ENCODE results near the gene CASZ1. TPM values are rescaled to one million over a fixed set of nuclear protein-coding genes. Genes with fewer than 3 reads are reported as not detected.

The CASZ1 gene
- total and polyA plus RNA-seq, 2 experiments from 2014 or later = 3.6 to 6.9 TPM

DNA sequence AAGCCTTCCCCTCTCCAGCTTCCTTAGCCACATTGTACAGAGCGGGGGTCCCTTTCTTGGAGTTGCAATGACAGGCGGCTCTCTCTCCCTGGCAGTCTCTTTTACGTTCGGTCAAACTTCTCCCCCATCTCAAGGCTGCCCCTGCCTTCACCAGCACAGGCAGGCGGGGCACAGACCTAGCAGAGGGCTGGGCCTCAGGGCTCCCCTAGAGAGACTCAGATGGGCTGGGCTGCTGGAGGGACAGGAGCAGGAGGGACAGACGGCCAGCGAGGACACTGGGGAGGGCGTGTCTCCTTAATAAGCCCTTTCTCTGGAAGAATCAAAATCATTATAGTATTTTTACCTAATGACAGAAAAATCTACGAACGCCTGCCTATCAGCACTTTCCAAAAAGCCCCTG, 79.6 kb downstream of the CASZ1 start:
- H2AFZ ChIP-seq = no peak overlapping the region
- H3K27ac ChIP-seq = no peak overlapping the region
- no peak for DNase-seq (ENCODE audit: low spot score)
- WGBS (ENCODE audit: low lambda C conversion rate, missing lambda C conversion rate) = 68% methylated on average over 10 of the region's 10 CpGs
- no peaks in the 10 kb centered on the region for H3K79me2 ChIP-seq
- no peaks in the 10 kb centered on the region for H4K20me1 ChIP-seq (ENCODE audit: insufficient read depth, poor library complexity, severe bottlenecking)
- H3K4me2 ChIP-seq = peak overlapping the region; percentile 57
- no peaks in the 10 kb centered on the region for H3K9me2 ChIP-seq (replicated peaks; ENCODE audit: insufficient read depth)
- no peak for TF ChIP-seq EZH2 (IDR thresholded peaks at IDR 0.05; ENCODE audit: borderline replicate concordance)
- TF ChIP-seq, protein P1, sequence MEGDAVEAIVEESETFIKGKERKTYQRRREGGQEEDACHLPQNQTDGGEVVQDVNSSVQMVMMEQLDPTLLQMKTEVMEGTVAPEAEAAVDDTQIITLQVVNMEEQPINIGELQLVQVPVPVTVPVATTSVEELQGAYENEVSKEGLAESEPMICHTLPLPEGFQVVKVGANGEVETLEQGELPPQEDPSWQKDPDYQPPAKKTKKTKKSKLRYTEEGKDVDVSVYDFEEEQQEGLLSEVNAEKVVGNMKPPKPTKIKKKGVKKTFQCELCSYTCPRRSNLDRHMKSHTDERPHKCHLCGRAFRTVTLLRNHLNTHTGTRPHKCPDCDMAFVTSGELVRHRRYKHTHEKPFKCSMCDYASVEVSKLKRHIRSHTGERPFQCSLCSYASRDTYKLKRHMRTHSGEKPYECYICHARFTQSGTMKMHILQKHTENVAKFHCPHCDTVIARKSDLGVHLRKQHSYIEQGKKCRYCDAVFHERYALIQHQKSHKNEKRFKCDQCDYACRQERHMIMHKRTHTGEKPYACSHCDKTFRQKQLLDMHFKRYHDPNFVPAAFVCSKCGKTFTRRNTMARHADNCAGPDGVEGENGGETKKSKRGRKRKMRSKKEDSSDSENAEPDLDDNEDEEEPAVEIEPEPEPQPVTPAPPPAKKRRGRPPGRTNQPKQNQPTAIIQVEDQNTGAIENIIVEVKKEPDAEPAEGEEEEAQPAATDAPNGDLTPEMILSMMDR (IDR thresholded peaks at IDR 0.05; ENCODE audit: poor library complexity) = no peak
- no peak for TF ChIP-seq EZH2phosphoT487 (IDR thresholded peaks at IDR 0.05; ENCODE audit: low read depth, severe bottlenecking, unreplicated experiment)
- H3K36me3 ChIP-seq (replicated peaks; ENCODE audit: insufficient read depth, low read depth) = no peaks in the 10 kb centered on the region
- H3K4me1 ChIP-seq (ENCODE audit: insufficient read depth) = peaks cover 6% of the 10 kb centered on the region
- H3K27me3 ChIP-seq = no peaks in the 10 kb centered on the region
- no peaks in the 10 kb centered on the region for H3K9me3 ChIP-seq (ENCODE audit: low read depth)
- H3K4me3 ChIP-seq = no peak overlapping the region

DNA sequence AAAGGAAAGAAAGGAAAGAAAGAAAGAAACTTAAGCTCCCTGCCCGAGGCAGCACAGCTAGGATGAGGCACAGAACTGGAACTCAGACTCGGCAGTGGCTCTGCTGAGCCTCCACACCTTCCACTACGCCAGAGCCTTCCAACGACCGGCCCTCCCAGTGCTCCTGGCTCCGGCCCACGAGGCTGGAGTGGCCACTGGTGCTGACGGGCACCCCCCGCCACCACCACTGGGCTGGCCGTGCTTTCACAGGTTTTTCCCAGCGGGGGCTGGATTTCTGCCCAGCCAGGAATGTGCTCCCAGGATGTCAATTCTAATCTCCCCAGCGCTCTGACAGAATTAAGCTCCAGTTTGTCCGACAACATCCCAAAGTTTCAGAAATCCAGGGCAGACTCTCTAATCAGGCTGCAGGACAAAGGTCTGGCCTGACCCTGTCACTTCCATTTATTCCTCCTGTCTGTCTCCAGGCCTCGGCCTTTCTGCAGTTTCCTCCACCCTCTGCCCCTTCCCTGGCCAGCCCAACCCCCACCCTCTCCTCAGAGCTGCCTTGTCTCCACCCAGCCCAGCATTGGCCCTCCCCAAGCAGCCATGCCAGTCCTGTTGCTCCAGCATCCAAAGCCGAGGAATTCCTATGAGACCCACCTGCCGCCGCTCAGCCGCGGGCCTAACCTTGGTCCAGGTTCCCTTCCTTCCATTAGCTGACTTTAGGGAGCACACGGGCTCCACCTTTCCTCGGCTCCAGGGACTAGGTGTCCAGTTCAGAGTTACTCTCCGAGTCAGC, 81.9 kb downstream of the CASZ1 start:
- Histone ChIP-seq H3K4me1 (ENCODE audit: insufficient read depth) (peaks cover 6% of the 10 kb centered on the region), H3K9me2 (replicated peaks; ENCODE audit: insufficient read depth) (no peaks in the 10 kb centered on the region), H4K20me1 (ENCODE audit: insufficient read depth, poor library complexity, severe bottlenecking) (no peaks in the 10 kb centered on the region), H2AFZ (no peak overlapping the region), H3K79me2 (no peaks in the 10 kb centered on the region), H3K4me3 (no peak overlapping the region), H3K36me3 (replicated peaks; ENCODE audit: insufficient read depth, low read depth) (no peaks in the 10 kb centered on the region), H3K27me3 (no peaks in the 10 kb centered on the region), H3K4me2 (no peak overlapping the region), H3K27ac (no peak overlapping the region), H3K9me3 (ENCODE audit: low read depth) (no peaks in the 10 kb centered on the region)
- WGBS (ENCODE audit: low lambda C conversion rate, missing lambda C conversion rate) = 66% methylated on average over 22 of the region's 22 CpGs
- DNase-seq (ENCODE audit: low spot score) = no peak
- TF ChIP-seq EZH2phosphoT487 (IDR thresholded peaks at IDR 0.05; ENCODE audit: low read depth, severe bottlenecking, unreplicated experiment) (no peak), EZH2 (IDR thresholded peaks at IDR 0.05; ENCODE audit: borderline replicate concordance) (no peak)
- TF ChIP-seq, protein P1 (IDR thresholded peaks at IDR 0.05; ENCODE audit: poor library complexity) = no peak

DNA sequence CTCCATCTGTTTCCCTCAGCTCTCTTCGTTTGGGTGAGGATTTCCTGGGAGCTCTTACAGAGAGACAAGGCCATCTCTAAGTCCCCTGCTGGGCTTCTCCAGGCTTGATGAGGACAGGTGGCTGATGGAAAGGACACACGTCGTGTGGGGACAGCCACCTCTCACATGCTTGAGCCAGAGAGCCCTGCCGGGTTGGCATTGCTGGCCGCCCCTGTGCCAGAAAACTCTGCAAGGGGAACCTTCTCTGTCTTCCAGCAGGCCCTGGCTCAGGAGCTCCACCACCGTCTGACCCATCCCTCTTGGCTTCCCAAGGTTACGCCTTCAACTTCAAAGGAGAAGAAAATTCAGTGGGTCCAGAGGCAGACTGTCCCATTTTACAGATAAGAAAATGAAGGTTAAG, 82.8 kb downstream of the CASZ1 start:
- Histone ChIP-seq H3K4me3 (no peak overlapping the region), H3K4me1 (ENCODE audit: insufficient read depth) (peaks cover 6% of the 10 kb centered on the region), H3K27me3 (no peaks in the 10 kb centered on the region), H4K20me1 (ENCODE audit: insufficient read depth, poor library complexity, severe bottlenecking) (no peaks in the 10 kb centered on the region), H3K36me3 (replicated peaks; ENCODE audit: insufficient read depth, low read depth) (no peaks in the 10 kb centered on the region), H3K4me2 (no peak overlapping the region), H3K9me3 (ENCODE audit: low read depth) (no peaks in the 10 kb centered on the region), H3K9me2 (replicated peaks; ENCODE audit: insufficient read depth) (no peaks in the 10 kb centered on the region), H2AFZ (no peak overlapping the region), H3K27ac (no peak overlapping the region), H3K79me2 (no peaks in the 10 kb centered on the region)
- WGBS (ENCODE audit: low lambda C conversion rate, missing lambda C conversion rate) = 93% methylated on average over 7 of the region's 7 CpGs
- TF ChIP-seq, protein P1 (IDR thresholded peaks at IDR 0.05; ENCODE audit: poor library complexity) = no peak
- TF ChIP-seq EZH2 (IDR thresholded peaks at IDR 0.05; ENCODE audit: borderline replicate concordance) (no peak), EZH2phosphoT487 (IDR thresholded peaks at IDR 0.05; ENCODE audit: low read depth, severe bottlenecking, unreplicated experiment) (no peak)
- no peak for DNase-seq (ENCODE audit: low spot score)

Data from hepatocyte (in vitro differentiated cells).